ENCODE measurements around the gene DEXI.
"Not testable (repeated sequence)": the region's sequence is repeated elsewhere in the genome, so short reads cannot be mapped to it uniquely, and the experiment has no call there.

DEXI gene

DNA sequence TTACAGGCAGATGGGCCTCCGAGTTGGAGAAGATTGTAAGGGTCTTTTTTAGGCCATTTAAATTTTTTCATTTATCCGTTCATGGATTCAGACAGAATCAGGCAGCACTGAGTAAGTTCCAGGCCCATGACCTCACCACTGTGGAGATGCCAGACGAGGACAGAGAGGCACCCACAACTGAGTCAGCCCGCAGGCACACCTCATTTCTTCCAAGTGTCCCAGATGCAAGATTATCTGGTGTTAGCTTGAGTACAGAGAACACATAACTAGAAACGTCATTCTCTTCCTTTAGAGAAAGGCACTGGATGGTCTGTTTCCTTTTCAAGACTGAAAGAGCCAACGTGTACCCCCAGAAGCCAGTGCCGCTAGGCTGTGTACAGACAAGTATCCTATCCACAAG, 19.0 kb upstream of the DEXI start:
- Mint-ChIP-seq H3K27me3 (no peaks in the 10 kb centered on the region), H3K27ac (peak overlapping the region; percentile 44), H3K4me3 (no peak overlapping the region), H3K36me3 (ENCODE audit: low read depth) (peaks cover 76% of the 10 kb centered on the region), H3K4me1 (ENCODE audit: low read depth) (peaks cover 85% of the 10 kb centered on the region), H3K9me3 (peaks cover 5% of the 10 kb centered on the region)
- no peak for DNase-seq

DNA sequence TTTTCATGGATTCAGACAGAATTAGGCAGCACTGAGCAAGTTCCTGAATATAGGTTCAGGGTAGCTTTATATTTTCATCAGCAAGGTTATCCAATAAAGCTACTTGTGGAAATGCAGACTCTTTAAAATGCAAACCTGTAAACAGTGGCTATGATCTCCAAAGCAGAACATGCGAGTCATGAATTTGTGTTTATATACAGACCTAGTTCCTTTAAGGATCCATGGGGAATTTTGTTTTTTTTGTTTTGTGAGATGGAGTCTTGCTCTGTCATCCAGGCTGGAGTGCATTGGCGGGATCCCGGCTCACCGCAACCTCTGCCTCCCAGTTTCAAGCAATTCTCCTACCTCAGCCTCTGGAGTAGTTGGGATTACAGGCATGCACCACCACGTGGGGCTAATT, 16.9 kb upstream of the DEXI start:
- peaks cover 64% of the 10 kb centered on the region for H3K36me3 Mint-ChIP-seq (ENCODE audit: low read depth)
- peaks cover 85% of the 10 kb centered on the region for H3K4me1 Mint-ChIP-seq (ENCODE audit: low read depth)
- H3K9me3 Mint-ChIP-seq = no peaks in the 10 kb centered on the region
- H3K4me3 Mint-ChIP-seq = no peak overlapping the region
- no peaks in the 10 kb centered on the region for H3K27me3 Mint-ChIP-seq
- no peak for DNase-seq
- peak overlapping the region; percentile 85 for H3K27ac Mint-ChIP-seq

- Mint-ChIP-seq H3K27ac (peak overlapping the region; percentile 85), H3K27me3 (no peaks in the 10 kb centered on the region), H3K9me3 (no peaks in the 10 kb centered on the region), H3K36me3 (ENCODE audit: low read depth) (peaks cover 52% of the 10 kb centered on the region), H3K4me3 (peak overlapping the region; percentile 3), H3K4me1 (ENCODE audit: low read depth) (peaks cover 77% of the 10 kb centered on the region)
- no peak for DNase-seq
Observed at GRCh38 chr16:10957771-10958482, 15.7 kb upstream of the DEXI start.

DNA sequence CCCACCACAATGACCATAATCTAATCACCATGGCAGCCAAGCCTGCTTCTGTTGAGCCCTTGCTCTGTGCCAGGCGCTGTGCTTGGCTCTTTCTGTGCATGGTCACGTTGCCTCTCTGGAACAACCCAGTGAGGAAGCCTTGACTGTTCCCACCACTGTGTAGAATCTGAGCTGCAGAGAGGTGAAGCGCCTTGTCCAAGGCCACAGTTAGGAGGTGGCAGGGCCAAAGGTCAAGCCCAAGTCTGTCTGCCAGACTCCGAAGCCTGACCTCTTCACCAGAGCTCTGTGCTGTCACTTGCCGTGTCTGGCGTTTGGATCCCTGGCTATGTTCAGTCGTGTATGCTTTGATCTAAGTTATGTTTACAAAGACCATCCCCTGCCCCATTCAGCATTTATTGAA, 12.6 kb upstream of the DEXI start:
- peaks cover 64% of the 10 kb centered on the region for H3K4me1 Mint-ChIP-seq (ENCODE audit: low read depth)

GRCh38 chr16:10951026-10951425, 8.8 kb upstream of the DEXI start:
- DNase-seq = no peak
- Mint-ChIP-seq H3K4me3 (no peak overlapping the region), H3K4me1 (ENCODE audit: low read depth) (peaks cover 61% of the 10 kb centered on the region), H3K27me3 (no peaks in the 10 kb centered on the region), H3K9me3 (no peaks in the 10 kb centered on the region), H3K27ac (peak overlapping the region; percentile 35), H3K36me3 (ENCODE audit: low read depth) (peaks cover 13% of the 10 kb centered on the region)

More for the DNA sequence above, 12.6 kb upstream of the DEXI start:
- Mint-ChIP-seq H3K27ac (peak overlapping the region; percentile 70), H3K4me3 (no peak overlapping the region), H3K9me3 (no peaks in the 10 kb centered on the region), H3K27me3 (no peaks in the 10 kb centered on the region), H3K36me3 (ENCODE audit: low read depth) (peaks cover 25% of the 10 kb centered on the region)
- no peak for DNase-seq

GRCh38 chr16:10950393-10950792, 8.1 kb upstream of the DEXI start:
- Mint-ChIP-seq H3K4me1 (ENCODE audit: low read depth) (peaks cover 61% of the 10 kb centered on the region), H3K27ac (no peak overlapping the region), H3K9me3 (no peaks in the 10 kb centered on the region), H3K36me3 (ENCODE audit: low read depth) (peaks cover 10% of the 10 kb centered on the region), H3K27me3 (no peaks in the 10 kb centered on the region), H3K4me3 (no peak overlapping the region)
- DNase-seq = no peak

DNA sequence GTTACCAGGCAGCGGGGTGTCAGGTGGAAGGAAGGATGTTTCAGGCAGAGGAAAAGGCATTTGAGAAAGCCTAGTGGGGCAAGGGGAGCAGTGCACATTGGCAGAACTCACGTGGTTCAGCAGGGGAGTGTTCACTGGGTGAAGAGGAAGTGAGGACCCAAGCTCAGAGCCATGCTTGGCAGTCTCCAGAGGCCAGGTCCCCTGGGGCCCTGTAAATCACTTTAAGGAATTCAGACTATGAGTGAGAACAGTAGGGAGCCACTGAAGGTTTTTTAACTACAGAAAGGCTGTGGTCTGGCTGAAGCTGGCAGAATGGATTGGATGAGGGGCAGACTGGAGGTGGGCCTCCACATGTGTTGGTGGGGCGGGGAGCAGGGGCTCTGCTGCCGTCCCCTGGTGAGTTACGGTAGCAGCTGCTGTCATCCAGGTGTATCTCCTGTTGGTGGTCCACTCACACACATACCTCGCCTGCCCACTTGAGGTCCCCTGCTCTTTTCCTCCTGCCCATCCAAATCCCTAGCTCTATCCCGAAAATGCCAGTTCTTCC, 7.2 kb upstream of the DEXI start:
- Mint-ChIP-seq H3K27ac (peak overlapping the region; percentile 68), H3K4me1 (ENCODE audit: low read depth) (peaks cover 58% of the 10 kb centered on the region), H3K4me3 (no peak overlapping the region), H3K36me3 (ENCODE audit: low read depth) (peaks cover 16% of the 10 kb centered on the region), H3K27me3 (no peaks in the 10 kb centered on the region), H3K9me3 (no peaks in the 10 kb centered on the region)
- no peak for DNase-seq

GRCh38 chr16:10947211-10947787, 5.0 kb upstream of the DEXI start:
- DNase-seq = no peak
- Mint-ChIP-seq H3K36me3 (ENCODE audit: low read depth) (peaks cover 18% of the 10 kb centered on the region), H3K27ac (no peak overlapping the region), H3K27me3 (no peaks in the 10 kb centered on the region), H3K4me1 (ENCODE audit: low read depth) (peaks cover 67% of the 10 kb centered on the region), H3K9me3 (no peaks in the 10 kb centered on the region), H3K4me3 (no peak overlapping the region)

DNA sequence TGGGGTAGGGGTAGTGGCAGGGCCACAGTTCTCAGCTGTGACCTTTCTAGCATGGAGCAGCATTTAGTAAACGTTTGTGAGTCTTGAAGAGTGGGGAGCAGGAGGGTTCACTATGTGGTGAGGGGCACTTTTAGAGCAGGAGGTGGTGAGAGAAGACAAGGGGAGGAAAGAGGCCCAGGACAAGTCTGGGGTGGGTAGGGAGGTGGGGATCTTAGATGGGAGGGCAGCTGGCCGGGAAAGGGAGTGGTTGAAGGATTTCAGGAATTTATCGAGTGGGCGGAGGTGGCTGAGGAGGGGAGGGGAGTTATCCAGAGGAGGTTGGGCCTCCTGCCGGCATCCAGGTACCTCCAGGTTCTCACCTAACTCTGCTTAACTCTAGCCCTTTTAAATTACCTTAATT, 4.0 kb upstream of the DEXI start:
- Mint-ChIP-seq H3K36me3 (ENCODE audit: low read depth) (peaks cover 21% of the 10 kb centered on the region), H3K4me1 (ENCODE audit: low read depth) (peaks cover 67% of the 10 kb centered on the region), H3K4me3 (peak overlapping the region; percentile 91), H3K27ac (peak overlapping the region; percentile 22), H3K27me3 (no peaks in the 10 kb centered on the region), H3K9me3 (no peaks in the 10 kb centered on the region)
- no peak for DNase-seq

GRCh38 chr16:10945065-10945787, 3.0 kb upstream of the DEXI start:
- H3K27ac Mint-ChIP-seq = peak overlapping the region; percentile 88
- peak overlapping the region; percentile 91 for H3K4me3 Mint-ChIP-seq
- peaks cover 68% of the 10 kb centered on the region for H3K4me1 Mint-ChIP-seq (ENCODE audit: low read depth)
- peaks cover 32% of the 10 kb centered on the region for H3K36me3 Mint-ChIP-seq (ENCODE audit: low read depth)
- DNase-seq = no peak
- H3K27me3 Mint-ChIP-seq = no peaks in the 10 kb centered on the region
- H3K9me3 Mint-ChIP-seq = no peaks in the 10 kb centered on the region

DNA sequence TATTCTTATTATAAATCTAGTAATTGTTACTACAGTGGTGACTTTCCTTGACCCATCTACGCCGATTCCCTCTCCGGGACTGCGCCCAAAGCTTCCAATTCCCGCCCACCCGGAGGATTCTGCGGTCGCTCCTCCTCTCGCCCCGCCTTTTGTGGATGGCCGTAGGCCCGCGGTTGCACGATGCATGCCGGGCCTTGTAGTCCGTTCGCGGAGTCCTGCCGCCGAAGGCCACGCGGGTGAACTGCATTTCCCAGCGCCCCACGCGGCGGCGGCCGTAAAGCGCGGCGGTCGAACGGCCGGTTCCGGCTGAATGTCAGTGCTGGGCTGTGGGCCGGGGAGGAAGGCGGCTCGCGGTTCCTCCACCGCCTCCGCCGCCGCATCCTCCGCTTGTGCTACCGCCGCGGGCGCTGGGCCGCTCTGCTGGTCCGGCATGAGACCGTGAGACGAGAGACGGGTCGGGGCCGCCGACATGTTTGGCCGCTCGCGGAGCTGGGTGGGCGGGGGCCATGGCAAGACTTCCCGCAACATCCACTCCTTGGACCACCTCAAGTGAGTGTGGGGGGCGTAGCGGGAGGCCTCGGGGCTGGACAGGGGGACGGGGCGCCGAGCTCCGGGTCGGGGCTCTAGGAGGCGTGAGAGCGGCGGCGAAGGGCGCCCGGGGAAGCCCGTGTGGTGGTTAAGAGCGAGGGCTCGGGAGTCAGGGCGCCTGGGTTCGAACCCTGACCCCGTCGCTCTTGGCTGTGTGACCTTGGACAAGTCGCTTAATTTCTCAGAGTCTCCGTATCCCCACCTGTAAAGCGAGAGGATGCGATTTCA, 2.2 kb upstream of the DEXI start, which contains the start of gene CLEC16A:
TSS of gene CLEC16A (plus strand) at position 316 of the 816 bp plus-strand sequence. CDS start at position 470, 154 bp downstream.
- Mint-ChIP-seq H3K4me1 (ENCODE audit: low read depth) (peaks cover 68% of the 10 kb centered on the region), H3K4me3 (peak within 1 kb of the TSS; percentile 94), H3K27ac (peak within 1 kb of the TSS; percentile 88), H3K36me3 (ENCODE audit: low read depth) (peaks cover 37% of the 10 kb centered on the region), H3K27me3 (no peaks in the 10 kb centered on the region), H3K9me3 (no peaks in the 10 kb centered on the region)
- DNase-seq = peak; percentile 98

DNA sequence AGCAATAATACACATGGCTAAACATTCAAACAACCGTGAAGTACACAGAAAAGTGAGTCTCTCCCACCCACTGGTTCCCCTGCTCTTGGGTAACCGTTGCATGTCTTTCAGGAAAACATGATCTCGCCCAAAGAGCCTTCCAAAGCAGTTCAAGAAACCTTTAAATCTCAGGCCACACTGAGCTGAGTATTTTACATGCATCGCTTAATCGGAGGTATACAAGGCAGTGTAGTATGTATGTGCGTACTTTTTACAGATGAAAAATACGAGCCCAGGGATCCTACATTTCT, 741 bp upstream of the DEXI start:
- H3K36me3 Mint-ChIP-seq (ENCODE audit: low read depth) = peaks cover 52% of the 10 kb centered on the region
- peak overlapping the region; percentile 94 for H3K4me3 Mint-ChIP-seq
- H3K27me3 Mint-ChIP-seq = no peaks in the 10 kb centered on the region
- no peak for DNase-seq
- H3K4me1 Mint-ChIP-seq (ENCODE audit: low read depth) = peaks cover 73% of the 10 kb centered on the region
- no peaks in the 10 kb centered on the region for H3K9me3 Mint-ChIP-seq
- peak overlapping the region; percentile 86 for H3K27ac Mint-ChIP-seq

DNA sequence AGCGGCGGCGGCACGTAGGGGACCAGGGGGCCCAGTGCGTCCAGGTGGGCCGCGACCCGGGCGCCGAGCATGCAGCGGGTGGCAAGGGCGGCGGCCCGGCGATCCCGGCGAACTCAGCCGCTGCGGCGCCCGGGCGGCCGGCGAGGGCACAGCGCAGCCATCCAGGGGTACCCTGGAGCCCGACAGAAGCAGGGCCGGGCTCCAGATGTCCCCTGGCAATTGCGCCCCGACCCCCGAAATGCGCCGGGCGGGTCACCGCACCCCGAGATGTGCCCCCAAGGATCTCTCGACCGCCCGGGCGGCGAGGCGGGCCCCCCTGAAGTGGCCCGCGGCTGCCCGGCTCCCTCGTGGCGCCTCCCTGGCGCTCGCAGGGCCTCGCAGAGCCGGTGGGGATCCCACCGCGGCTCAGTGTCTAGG, 325 bp downstream of the DEXI start:
- Mint-ChIP-seq H3K4me3 (peak overlapping the region; percentile 94), H3K27ac (peak overlapping the region; percentile 93), H3K4me1 (ENCODE audit: low read depth) (peaks cover 76% of the 10 kb centered on the region), H3K36me3 (ENCODE audit: low read depth) (peaks cover 57% of the 10 kb centered on the region)
- DNase-seq, H3K27me3 Mint-ChIP-seq, H3K9me3 Mint-ChIP-seq: not testable (repeated sequence)

All from activated T-cell treated with anti-CD3 and anti-CD28 coated beads, Interleukin-2, amount 50 U/mL, for 24 hours (primary cell).